AG09319 (cell line): Measurements from ENCODE around the gene CAPG.

Experiments used
- DNase-seq: peaks from one replicate; pipeline ENCODE4 v3.0.0-alpha.2; 2010; ENCODE audit warnings: low read depth; ENCODE audit errors: extremely low read depth
- TF ChIP-seq, protein P1 (sequence below): IDR thresholded peaks from 2 replicates; pipeline ENCODE4 v1.5.1; 2011; ENCODE audit warnings: low read depth, mild to moderate bottlenecking, inconsistent platforms, low read length, moderate library complexity

The CAPG gene

DNA sequence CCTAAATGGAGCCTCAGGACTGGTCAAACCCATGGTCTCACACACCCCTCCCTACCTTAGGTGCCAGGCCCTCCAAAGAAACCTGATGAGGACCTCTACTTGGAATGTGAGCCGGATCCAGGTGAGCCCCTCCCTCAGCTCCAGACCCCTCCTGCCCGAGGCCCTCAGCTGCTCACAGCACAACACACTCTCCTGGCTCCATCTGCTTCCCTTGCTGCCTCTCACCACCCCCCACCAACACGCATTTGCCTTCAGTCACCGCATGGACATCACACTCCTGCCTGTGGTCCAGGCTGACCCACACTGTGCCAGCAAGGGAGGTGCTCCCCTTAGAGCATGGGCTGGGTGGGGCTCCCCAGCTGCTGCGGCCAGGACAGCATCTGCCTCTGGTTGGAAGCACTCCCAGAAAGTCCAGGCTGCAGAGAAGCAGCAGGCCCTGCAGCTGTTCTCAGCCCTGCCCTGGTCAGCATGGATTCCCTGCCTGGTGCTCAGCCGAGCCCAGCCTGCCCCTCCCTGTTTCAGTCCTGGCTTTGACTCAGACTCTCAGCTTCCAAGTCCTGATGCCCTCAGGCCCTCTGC, 23.4 kb upstream of the CAPG start:
- TF ChIP-seq, protein P1, sequence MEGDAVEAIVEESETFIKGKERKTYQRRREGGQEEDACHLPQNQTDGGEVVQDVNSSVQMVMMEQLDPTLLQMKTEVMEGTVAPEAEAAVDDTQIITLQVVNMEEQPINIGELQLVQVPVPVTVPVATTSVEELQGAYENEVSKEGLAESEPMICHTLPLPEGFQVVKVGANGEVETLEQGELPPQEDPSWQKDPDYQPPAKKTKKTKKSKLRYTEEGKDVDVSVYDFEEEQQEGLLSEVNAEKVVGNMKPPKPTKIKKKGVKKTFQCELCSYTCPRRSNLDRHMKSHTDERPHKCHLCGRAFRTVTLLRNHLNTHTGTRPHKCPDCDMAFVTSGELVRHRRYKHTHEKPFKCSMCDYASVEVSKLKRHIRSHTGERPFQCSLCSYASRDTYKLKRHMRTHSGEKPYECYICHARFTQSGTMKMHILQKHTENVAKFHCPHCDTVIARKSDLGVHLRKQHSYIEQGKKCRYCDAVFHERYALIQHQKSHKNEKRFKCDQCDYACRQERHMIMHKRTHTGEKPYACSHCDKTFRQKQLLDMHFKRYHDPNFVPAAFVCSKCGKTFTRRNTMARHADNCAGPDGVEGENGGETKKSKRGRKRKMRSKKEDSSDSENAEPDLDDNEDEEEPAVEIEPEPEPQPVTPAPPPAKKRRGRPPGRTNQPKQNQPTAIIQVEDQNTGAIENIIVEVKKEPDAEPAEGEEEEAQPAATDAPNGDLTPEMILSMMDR, result no peak
- peak; percentile 96 for DNase-seq

DNA sequence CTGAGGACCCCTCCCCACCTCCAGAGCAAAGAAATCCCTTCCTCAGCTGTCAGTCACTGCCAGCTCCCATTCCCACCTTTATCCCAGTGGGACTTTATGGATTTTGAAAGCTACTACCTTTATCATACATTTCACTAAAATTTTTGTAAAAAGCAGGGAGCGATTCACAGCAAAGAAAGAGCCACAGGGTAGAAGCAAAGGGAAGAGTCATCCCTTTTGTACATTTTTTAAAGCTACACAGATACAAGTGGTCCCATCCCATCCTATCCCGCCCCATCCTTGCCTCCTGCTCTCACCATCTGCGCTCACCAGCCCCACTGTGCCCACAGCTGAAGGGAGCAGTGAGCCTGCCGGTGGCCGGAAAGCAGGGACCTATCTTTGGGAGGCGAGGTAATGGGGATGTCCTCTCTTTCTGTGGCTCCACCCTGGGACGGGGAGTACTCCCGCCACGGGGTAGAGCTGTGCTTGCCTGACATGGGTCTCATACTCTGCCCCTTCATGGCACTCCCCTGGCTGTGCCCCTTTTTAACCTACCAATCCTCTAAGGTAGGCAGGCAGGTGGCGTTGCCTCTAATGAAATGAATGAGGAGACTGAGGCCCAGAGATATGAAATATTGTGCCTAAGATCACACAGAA, 21.5 kb upstream of the CAPG start:
- TF ChIP-seq, protein P1, result no peak
- DNase-seq, result no peak

DNA sequence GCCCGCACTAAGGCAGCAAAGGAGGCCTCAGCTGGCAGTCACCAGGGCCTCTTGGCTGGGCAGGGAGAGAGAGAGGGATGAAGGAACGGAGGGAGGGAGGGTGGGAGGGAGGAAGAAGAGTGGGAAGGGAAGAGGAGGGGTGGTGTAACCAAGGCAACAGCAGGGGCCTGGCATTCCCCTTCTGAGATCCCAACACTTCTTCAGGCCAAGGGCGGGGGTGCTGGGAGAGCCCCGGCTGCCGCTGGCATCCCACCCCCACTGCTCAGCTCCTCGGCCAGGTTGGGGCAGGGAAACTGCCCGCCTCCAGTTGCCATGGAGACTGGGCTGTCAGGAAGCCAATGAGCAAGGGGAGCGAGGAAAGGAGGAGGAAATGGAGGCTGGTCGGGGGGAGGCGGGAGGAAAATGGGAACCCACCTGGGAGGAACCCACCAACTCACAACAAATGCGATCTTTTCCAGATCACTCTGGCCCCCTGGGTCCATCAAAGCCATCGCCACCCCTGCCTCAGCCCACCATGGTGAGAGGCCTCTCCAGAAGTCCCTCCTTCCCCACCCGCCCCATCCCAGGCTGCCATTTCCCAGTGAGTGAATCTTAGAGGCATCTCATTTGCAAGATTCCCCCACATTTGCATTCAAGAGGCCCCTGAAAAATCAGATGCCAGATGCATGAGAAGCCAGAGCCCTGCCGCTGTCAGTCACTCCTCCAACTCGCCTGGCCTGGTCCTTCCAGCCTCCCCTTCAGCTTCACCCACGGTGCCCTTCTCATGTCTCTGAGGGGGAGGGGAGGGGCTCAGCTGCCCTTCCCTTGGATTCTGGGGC, 20.8 kb upstream of the CAPG start:
- DNase-seq, result no peak
- TF ChIP-seq, protein P1, result no peak

DNA sequence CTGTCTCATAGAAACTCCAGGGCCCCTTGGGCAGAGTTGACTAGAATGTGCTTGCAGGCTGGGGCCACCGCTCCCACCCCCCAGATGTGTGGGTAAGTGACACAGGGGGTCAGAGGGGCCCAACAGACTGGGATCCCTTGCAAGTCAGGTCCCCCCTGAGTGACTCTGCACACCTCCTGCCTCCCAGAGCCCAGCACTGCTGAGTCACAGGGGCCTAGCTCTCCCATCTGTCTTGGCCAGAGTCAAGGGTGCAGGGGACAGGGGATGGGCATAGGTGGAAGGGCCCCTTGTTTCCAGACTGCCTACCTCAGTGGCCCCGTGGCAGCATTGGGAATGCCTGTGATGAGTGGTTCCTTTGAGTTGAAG, 19.7 kb upstream of the CAPG start:
- TF ChIP-seq, protein P1, result no peak
- no peak for DNase-seq

DNA sequence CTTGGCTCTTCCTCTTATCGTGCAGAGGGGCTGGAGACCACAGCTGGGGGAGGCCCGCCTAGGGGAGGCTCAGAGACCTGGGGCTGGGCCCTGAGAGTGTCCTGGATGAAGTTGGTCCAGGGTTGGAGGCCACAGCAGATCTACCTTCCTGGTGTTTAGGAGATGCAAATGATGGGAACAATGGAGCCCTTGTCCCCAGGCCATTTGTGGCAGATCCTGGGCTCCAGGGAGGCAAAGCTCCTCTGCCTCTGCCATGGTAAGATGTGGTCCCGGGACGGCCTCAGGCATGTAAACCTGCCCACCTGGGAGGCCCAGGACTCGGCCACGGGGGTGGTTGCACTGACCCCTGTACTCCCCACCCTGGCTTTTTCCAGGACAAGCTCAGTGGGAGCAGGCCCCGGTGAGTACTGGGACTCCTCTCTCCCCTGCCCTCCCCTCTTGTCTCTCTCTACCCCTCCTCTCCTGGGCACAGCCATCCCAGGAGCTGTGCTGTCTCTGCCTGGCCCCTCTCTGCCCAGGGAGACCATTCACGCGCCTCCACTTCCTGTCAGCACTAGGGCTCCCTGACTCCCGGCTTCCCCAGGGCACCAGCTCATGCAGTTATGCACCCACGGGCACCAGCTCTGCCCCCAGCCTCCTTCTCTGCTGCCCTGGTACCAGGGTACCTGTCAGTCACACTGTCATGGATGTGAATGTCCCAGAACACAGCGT, 19.2 kb upstream of the CAPG start:
- TF ChIP-seq, protein P1, result no peak
- no peak for DNase-seq

DNA sequence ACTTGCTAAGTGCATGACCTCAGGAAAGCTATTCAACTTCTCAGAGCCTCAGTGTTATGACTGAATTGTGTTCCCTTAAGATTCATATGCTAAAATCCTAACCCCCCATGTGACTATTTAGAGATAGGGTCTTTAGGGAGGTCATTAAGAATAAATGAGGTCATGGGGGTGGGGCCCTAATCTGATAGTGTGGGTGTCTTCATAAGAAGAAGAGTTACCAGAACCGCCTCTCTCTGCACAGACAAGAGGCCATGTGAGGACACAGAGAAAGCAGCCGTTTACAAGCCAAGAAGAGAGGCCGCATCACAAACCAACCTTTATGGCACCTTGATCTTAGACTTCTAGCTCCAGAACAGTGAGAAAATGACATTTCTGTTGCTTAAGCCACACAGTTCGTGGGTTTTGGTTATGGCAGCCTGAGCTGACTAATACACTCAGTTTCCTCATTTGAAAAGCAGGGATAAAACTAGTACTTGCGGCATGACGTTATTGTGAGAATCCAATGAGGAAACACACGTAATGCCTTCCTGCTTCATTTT, 18.2 kb upstream of the CAPG start:
- TF ChIP-seq, protein P1, result no peak
- no peak for DNase-seq
